IMR-90 (cell line): ENCODE results near the gene CDH23. TPM values are rescaled to one million over a fixed set of nuclear protein-coding genes. Genes with fewer than 3 reads are reported as not detected.
A peak's percentile ranks its signal among the peaks of the same experiment; 100 is the strongest.

Source experiments
- ATAC-seq: fragments of 200-7000 bp; cut with Tn5 transposase; 2 replicates; pipeline ENCODE4 v1.9.1; 2020; ENCODE audit warnings: low read depth, mild to moderate bottlenecking, moderate library complexity
- BruUV-seq: library from RNA; stranded (reverse); fragments of 400-500 nt; replicated peaks from 2 replicates; lab custom pipeline; 2021; lab: Mats Ljungman, UMichigan
- CTCF ChIA-PET: fragments of 300-600 bp; formaldehyde crosslinking; extraction: SDS; loops from one replicate; lab custom pipeline; 2021; ENCODE audit warnings: antibody characterized with exemption; lab: Yijun Ruan, JAX
- POLR2A ChIA-PET: fragments of 300-600 bp; sonication (Branson Sonifier 250); formaldehyde crosslinking; loops from one replicate; lab custom pipeline; 2022; ENCODE audit warnings: antibody characterized with exemption; ENCODE audit not compliant: unreplicated experiment; lab: Charles Lee
- DNase-seq: peaks from one replicate; pipeline ENCODE4 v3.0.0; 2013
- H2AFZ ChIP-seq: replicated peaks from 2 replicates; pipeline ENCODE3; 2013; ENCODE audit warnings: low read length, mild to moderate bottlenecking; ENCODE audit not compliant: poor library complexity
- H2AK5ac ChIP-seq: 2 replicates; pipeline ENCODE4 v1.6.1; 2013; ENCODE audit warnings: low read depth, low read length, inconsistent platforms
- H2AK9ac ChIP-seq: replicated peaks from 2 replicates; pipeline ENCODE3; 2013; ENCODE audit warnings: mild to moderate bottlenecking, low read depth, low read length, moderate library complexity; ENCODE audit not compliant: poor library complexity
- H2BK120ac ChIP-seq: 2 replicates; pipeline ENCODE4 v1.6.1; 2013; ENCODE audit warnings: low read depth, low read length, inconsistent platforms
- H2BK15ac ChIP-seq: 3 replicates; pipeline ENCODE4 v1.6.1; 2013; ENCODE audit warnings: low read depth, low read length, inconsistent platforms
- H2BK20ac ChIP-seq: 2 replicates; pipeline ENCODE4 v1.6.1; 2013; ENCODE audit warnings: low read depth, mild to moderate bottlenecking, inconsistent platforms, low read length, moderate library complexity
- H2BK5ac ChIP-seq: 2 replicates; pipeline ENCODE4 v1.6.1; 2013; ENCODE audit warnings: mild to moderate bottlenecking, low read depth, low read length, inconsistent platforms; ENCODE audit not compliant: poor library complexity, severe bottlenecking
- H3K14ac ChIP-seq: replicated peaks from 2 replicates; pipeline ENCODE4 v1.6.1; 2013; ENCODE audit warnings: low read depth, low read length, inconsistent platforms
- H3K18ac ChIP-seq: 2 replicates; pipeline ENCODE4 v1.6.1; 2013; ENCODE audit warnings: low read depth, low read length, control low read depth
- H3K23ac ChIP-seq: 2 replicates; pipeline ENCODE4 v1.6.1; 2013; ENCODE audit warnings: low read depth, low read length, inconsistent platforms
- H3K27ac ChIP-seq: 2 replicates; pipeline ENCODE4 v1.5.1; 2013; ENCODE audit warnings: mild to moderate bottlenecking, control low read depth, low read length; ENCODE audit not compliant: insufficient read depth
- H3K27me3 ChIP-seq: 2 replicates; pipeline ENCODE4 v1.6.1; 2013; ENCODE audit warnings: low read length; ENCODE audit not compliant: control insufficient read depth, insufficient read depth
- H3K36me3 ChIP-seq: 2 replicates; pipeline ENCODE4 v1.6.1; 2013; ENCODE audit warnings: low read length, mixed read lengths; ENCODE audit not compliant: control insufficient read depth, insufficient read depth
- H3K4ac ChIP-seq: 2 replicates; pipeline ENCODE4 v1.6.1; 2013; ENCODE audit warnings: low read depth, low read length, inconsistent platforms
- H3K4me1 ChIP-seq: 2 replicates; pipeline ENCODE4 v1.6.1; 2013; ENCODE audit warnings: low read length, mixed read lengths; ENCODE audit not compliant: control insufficient read depth, insufficient read depth
- H3K4me2 ChIP-seq: 2 replicates; pipeline ENCODE4 v1.6.1; 2013; ENCODE audit warnings: low read depth, mild to moderate bottlenecking, control low read depth, low read length, moderate library complexity
- H3K4me3 ChIP-seq: 2 replicates; pipeline ENCODE4 v1.5.1; 2013; ENCODE audit warnings: low read depth, mild to moderate bottlenecking, control low read depth, low read length, moderate library complexity; ENCODE audit not compliant: insufficient read depth
- H3K56ac ChIP-seq: 2 replicates; pipeline ENCODE4 v1.6.1; 2013; ENCODE audit warnings: low read length, inconsistent platforms; ENCODE audit not compliant: insufficient read depth; ENCODE audit errors: extremely low read depth
- H3K79me1 ChIP-seq, 2 experiments: 2 replicates each; pipeline ENCODE4 v1.6.1; 2013; ENCODE audit warnings: low read length in 2 of 2, inconsistent platforms in 1 of 2, low read depth in 1 of 2
- H3K9ac ChIP-seq: 2 replicates; pipeline ENCODE4 v1.6.1; 2013; ENCODE audit warnings: low read depth, low read length, control low read depth
- H3K9me1 ChIP-seq: 2 replicates; pipeline ENCODE4 v1.6.1; 2013; ENCODE audit warnings: low read length, inconsistent platforms; ENCODE audit not compliant: insufficient read depth
- H3K9me3 ChIP-seq: 2 replicates; pipeline ENCODE4 v1.6.1; 2013; ENCODE audit warnings: low read length; ENCODE audit not compliant: control insufficient read depth, insufficient read depth
- H4K20me1 ChIP-seq: 2 replicates; pipeline ENCODE4 v1.6.1; 2013; ENCODE audit warnings: low read length, inconsistent platforms; ENCODE audit not compliant: insufficient read depth
- H4K5ac ChIP-seq: 2 replicates; pipeline ENCODE4 v1.6.1; 2013; ENCODE audit warnings: mild to moderate bottlenecking, low read depth, low read length, control low read depth
- H4K8ac ChIP-seq, 2 experiments: 2 replicates each; pipeline ENCODE4 v1.6.1; 2013; ENCODE audit warnings: low read depth in 2 of 2, low read length in 2 of 2, control low read depth in 1 of 2, inconsistent platforms in 1 of 2
- H4K91ac ChIP-seq: 2 replicates; pipeline ENCODE4 v1.6.1; 2013; ENCODE audit warnings: low read depth, low read length, inconsistent platforms; ENCODE audit not compliant: insufficient read depth
- BHLHE40 ChIP-seq: fragments of 150-350 bp; IDR thresholded peaks from 2 replicates; pipeline ENCODE4 v1.6.1; 2016; ENCODE audit warnings: mild to moderate bottlenecking, low read depth, low read length
- CEBPB ChIP-seq: IDR thresholded peaks from 2 replicates; pipeline ENCODE4 v1.6.1; 2012; ENCODE audit warnings: low read depth, low read length, improper control_type of control experiment
- CHD1 ChIP-seq: IDR thresholded peaks from 2 replicates; pipeline ENCODE4 v1.6.1; 2012; ENCODE audit warnings: low read depth, low read length, improper control_type of control experiment
- MAFK ChIP-seq: IDR thresholded peaks from 2 replicates; pipeline ENCODE4 v1.6.1; 2012; ENCODE audit warnings: low read depth, low read length, improper control_type of control experiment
- MXI1 ChIP-seq: IDR thresholded peaks from 2 replicates; pipeline ENCODE4 v1.6.1; 2012; ENCODE audit warnings: low read depth, mild to moderate bottlenecking, low read length, moderate library complexity, borderline replicate concordance
- NFE2L2 ChIP-seq: fragments of 150-350 bp; IDR thresholded peaks from 2 replicates; pipeline ENCODE4 v1.6.1; 2016; ENCODE audit warnings: low read depth, mild to moderate bottlenecking, low read length
- POLR2A ChIP-seq: IDR thresholded peaks from 2 replicates; pipeline ENCODE4 v1.6.1; 2012; ENCODE audit warnings: mild to moderate bottlenecking, low read depth, low read length
- RAD21 ChIP-seq: IDR thresholded peaks from 2 replicates; pipeline ENCODE4 v1.6.1; 2012; ENCODE audit warnings: low read length, improper control_type of control experiment
- RCOR1 ChIP-seq: IDR thresholded peaks from 2 replicates; pipeline ENCODE4 v1.6.1; 2012; ENCODE audit warnings: mild to moderate bottlenecking, low read length, improper control_type of control experiment; ENCODE audit not compliant: insufficient replicate concordance
- RFX5 ChIP-seq: IDR thresholded peaks from 2 replicates; pipeline ENCODE4 v1.8.0; 2012; ENCODE audit warnings: low read depth, mild to moderate bottlenecking, low read length, moderate library complexity
- SMC3 ChIP-seq: fragments of 150-350 bp; IDR thresholded peaks from 2 replicates; pipeline ENCODE4 v1.6.1; 2016; ENCODE audit warnings: low read depth, mild to moderate bottlenecking, antibody characterized with exemption, low read length, moderate library complexity
- WGBS, 2 experiments: methylation state at CpG; one replicate each; pipeline versions ENCODE4 v1.1.5 to v1.1.7; 2013; ENCODE audit warnings: missing lambda C conversion rate in 2 of 2; ENCODE audit not compliant: insufficient read length in 1 of 2; ENCODE audit errors: extremely low coverage in 2 of 2; 5-methylcytosine and 5-hydroxymethylcytosine counted together
- dilution Hi-C: fragments of 300-500 bp; cut with HindIII; formaldehyde crosslinking; loops from one replicate; pipeline ENCODE4 v1.14.3; 2018; ENCODE audit warnings: low sequenced_read_pairs; ENCODE audit not compliant: unreplicated experiment
- in situ Hi-C: fragments of 300-500 bp; cut with MboI; formaldehyde crosslinking; loops from 3 replicates; pipeline ENCODE4 v1.14.3; 2019; ENCODE audit warnings: low sequenced_read_pairs, inconsistent platforms, mixed read lengths
- intact Hi-C: fragments of 100-400 bp; cut with micrococcal nuclease; formaldehyde crosslinking; loops from 2 replicates; pipeline ENCODE4 v1.10.0; 2022
- polyA plus RNA-seq, 3 experiments: library from polyadenylated mRNA; depleted of rRNA; stranded (reverse); fragments of >200 nt; gene quantifications; 2 replicates each; pipeline ENCODE4 v1.2.3, GENCODE V29; 2012; ENCODE audit warnings: low replicate concordance in 1 of 3
- total RNA-seq: library from RNA; depleted of rRNA; stranded (reverse); fragments of >200 nt; gene quantifications from 2 replicates; pipeline ENCODE4 v1.2.3, GENCODE V29; 2012
- TF ChIP-seq, protein P1 (sequence below): fragments of 150-350 bp; IDR thresholded peaks from 2 replicates; pipeline ENCODE4 v1.6.1; 2016; ENCODE audit warnings: low read depth, mild to moderate bottlenecking, low read length, moderate library complexity, borderline replicate concordance
- TF ChIP-seq, protein P2 (sequence below): fragments of 150-350 bp; IDR thresholded peaks from 2 replicates; pipeline ENCODE4 v1.6.1; 2017; ENCODE audit warnings: mild to moderate bottlenecking, antibody characterized with exemption, low read length, low read depth

The CDH23 gene
- total and polyA plus RNA-seq, 2 of the 4 experiments (the other 2 are of a cell fraction) = under 0.01 to 0.03 TPM

DNA sequence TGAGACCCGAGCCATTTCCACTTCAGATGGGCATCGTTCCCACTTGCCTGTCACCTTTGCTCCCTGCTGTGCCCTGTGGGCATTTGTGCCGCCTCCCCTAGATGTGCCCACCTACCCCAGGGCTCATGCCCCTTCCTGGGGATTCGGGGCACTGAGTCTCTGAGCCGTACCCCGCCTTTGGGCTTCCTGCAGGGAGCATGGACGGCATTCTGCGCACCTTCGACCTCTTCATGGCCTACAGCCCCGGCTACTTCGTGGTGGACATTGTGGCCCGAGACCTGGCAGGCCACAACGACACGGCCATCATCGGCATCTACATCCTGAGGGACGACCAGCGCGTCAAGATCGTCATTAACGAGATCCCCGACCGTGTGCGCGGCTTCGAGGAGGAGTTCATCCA is 412.9 kb downstream of the CDH23 start:
- Histone ChIP-seq H2AK9ac (peak overlapping the region; percentile 20), H4K5ac (no peak overlapping the region), H4K8ac (no peak overlapping the region), H2BK120ac (no peak overlapping the region), H3K14ac (no peak overlapping the region), H3K18ac (no peak overlapping the region), H3K27me3 (peaks cover 17% of the 10 kb centered on the region), H4K20me1 (peaks cover 10% of the 10 kb centered on the region), H2BK20ac (no peak overlapping the region), H3K4ac (no peak overlapping the region), H2AFZ (no peak overlapping the region), H3K4me2 (no peak overlapping the region), H3K79me1 (no peaks in the 10 kb centered on the region), H3K9me1 (no peaks in the 10 kb centered on the region; the same call in 1 of the 2 replicates), H3K23ac (no peak overlapping the region), H3K9ac (no peak overlapping the region), H2BK15ac (no peak overlapping the region), H2BK5ac (no peak overlapping the region), H3K4me1 (no peaks in the 10 kb centered on the region), H3K9me3 (no peaks in the 10 kb centered on the region), H4K91ac (no peak overlapping the region), H3K56ac (no peak overlapping the region), H3K36me3 (peaks cover 3% of the 10 kb centered on the region; the same call in 1 of the 2 replicates), H3K27ac (no peak overlapping the region), H3K4me3 (no peak overlapping the region), H2AK5ac (no peak overlapping the region)
- WGBS, 2 experiments = 83% methylated on average over 9 of the region's 25 CpGs; no CpG with 5 or more reads in 1 of the 2 experiments
- DNase-seq (no peak), ATAC-seq (no peak)
- TF ChIP-seq, protein P1, sequence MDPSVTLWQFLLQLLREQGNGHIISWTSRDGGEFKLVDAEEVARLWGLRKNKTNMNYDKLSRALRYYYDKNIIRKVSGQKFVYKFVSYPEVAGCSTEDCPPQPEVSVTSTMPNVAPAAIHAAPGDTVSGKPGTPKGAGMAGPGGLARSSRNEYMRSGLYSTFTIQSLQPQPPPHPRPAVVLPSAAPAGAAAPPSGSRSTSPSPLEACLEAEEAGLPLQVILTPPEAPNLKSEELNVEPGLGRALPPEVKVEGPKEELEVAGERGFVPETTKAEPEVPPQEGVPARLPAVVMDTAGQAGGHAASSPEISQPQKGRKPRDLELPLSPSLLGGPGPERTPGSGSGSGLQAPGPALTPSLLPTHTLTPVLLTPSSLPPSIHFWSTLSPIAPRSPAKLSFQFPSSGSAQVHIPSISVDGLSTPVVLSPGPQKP = no peak
- no peak for TF ChIP-seq CEBPB
- no peak for TF ChIP-seq SMC3
- TF ChIP-seq NFE2L2 = no peak
- no peak for TF ChIP-seq RFX5
- TF ChIP-seq BHLHE40 = no peak
- TF ChIP-seq RCOR1 = no peak
- TF ChIP-seq CHD1 = no peak
- no peak for TF ChIP-seq MAFK
- TF ChIP-seq, protein P2, sequence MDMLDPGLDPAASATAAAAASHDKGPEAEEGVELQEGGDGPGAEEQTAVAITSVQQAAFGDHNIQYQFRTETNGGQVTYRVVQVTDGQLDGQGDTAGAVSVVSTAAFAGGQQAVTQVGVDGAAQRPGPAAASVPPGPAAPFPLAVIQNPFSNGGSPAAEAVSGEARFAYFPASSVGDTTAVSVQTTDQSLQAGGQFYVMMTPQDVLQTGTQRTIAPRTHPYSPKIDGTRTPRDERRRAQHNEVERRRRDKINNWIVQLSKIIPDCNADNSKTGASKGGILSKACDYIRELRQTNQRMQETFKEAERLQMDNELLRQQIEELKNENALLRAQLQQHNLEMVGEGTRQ = no peak
- TF ChIP-seq POLR2A = no peak
- no peak for TF ChIP-seq RAD21
- TF ChIP-seq MXI1 = no peak
- POLR2A ChIA-PET = no interaction called here
- no TSS peak for BruUV-seq
- CTCF ChIA-PET = no interaction called here
- intact Hi-C loops = loop anchor here (5.0 kb wide), 2 partner anchors 97 to 112 kb away; no protein-coding TSS in a partner anchor
- in situ Hi-C loops = loop anchor here (10.0 kb wide), 2 partner anchors 425 to 495 kb away; partner anchors contain the start of gene SLC29A3
- dilution Hi-C loops = no loop called here
